NOMO-1 treated with dmso at 0.1 percent for 144 hours (cell line): ENCODE data around the gene ZBTB44.
A peak's percentile ranks its signal among the peaks of the same experiment; 100 is the strongest.

Source experiments
- DNase-seq: peaks from one replicate; lab custom pipeline; 2025; ENCODE audit not compliant: unreplicated experiment; lab: John Stamatoyannopoulos, UW

The ZBTB44 gene

DNA sequence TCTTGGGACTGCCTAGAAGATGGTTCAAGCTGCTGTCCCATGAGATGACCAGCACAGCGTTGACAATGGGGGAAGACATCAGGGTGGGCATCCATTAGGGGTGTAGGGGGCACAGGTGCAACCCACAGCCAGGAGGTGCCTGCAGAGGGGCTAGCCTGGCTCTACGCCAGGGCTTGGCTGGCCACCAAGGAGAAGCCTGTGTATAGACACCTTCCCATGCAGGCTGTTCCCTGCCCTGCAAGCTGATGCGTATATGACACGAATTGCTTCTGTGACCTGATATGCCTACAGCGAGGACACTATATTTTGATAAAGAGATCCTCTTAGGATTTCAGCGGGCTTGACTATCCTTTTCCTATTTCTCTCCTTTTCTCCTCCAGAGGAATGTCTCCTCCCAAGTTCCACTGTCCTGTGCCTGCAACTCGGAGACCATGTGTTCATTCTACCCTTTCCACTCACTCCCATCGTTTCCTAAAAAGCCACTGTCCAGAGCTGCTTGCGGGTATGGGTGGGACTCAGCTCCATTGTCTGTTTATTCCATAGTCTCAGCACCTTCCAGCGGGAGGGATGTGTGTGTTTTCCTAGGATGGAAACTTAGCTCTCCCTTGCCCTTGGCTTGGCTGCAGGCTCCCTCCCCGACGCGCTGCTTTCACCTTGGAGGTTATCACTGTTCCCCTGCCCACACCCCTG, 99.0 kb downstream of the ZBTB44 start:
- no peak for DNase-seq

DNA sequence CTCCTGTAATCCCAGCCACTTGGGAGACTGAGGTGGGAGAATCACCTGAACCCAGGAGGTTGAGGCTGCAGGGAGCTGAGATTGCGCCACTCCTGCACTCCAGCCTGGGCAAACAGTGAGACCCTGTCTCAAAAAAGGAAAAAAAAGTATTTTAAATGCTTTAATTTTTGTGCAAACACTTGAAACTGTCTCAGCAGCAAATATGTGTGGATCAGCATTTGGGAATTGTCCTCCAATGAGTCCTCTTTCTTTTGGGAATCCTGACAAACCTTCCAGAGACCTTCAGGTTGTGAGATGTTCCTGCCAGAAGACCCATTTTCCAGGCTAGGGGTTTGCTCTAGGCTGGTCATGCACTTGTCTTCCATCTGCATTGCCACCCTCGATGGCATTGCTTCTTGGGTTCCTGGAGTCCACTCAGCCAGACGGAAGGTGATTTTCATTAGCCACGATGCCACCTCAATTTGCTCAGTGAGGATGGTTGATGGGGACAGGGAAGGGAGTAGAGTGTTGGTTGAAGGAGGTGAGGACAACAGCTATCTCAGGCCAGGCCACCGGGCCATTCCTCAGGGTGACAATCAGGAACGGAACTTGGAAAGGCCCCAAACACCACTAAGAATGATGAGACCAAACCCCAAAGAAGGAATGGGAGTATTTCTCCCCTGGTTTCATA, 99.7 kb downstream of the ZBTB44 start:
- DNase-seq = no peak

DNA sequence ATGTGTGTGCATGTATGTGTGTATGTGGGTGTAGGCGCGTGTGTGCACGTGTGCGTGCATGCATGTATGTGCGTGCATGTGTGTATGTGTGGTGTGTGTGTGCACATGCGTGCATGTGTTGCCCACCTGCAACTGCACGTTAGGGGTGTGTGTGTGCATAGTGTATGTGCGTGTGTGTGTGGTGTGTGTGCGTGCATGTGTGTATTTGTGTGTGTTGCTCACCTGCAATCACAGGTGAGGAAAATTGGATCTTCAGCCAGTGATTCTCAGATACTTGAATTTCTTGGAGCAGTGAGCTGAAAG, 100.8 kb downstream of the ZBTB44 start:
- no peak for DNase-seq

- peak; percentile 11 for DNase-seq
Observed at GRCh38 chr11:130213143-130213978, 101.4 kb downstream of the ZBTB44 start.

DNA sequence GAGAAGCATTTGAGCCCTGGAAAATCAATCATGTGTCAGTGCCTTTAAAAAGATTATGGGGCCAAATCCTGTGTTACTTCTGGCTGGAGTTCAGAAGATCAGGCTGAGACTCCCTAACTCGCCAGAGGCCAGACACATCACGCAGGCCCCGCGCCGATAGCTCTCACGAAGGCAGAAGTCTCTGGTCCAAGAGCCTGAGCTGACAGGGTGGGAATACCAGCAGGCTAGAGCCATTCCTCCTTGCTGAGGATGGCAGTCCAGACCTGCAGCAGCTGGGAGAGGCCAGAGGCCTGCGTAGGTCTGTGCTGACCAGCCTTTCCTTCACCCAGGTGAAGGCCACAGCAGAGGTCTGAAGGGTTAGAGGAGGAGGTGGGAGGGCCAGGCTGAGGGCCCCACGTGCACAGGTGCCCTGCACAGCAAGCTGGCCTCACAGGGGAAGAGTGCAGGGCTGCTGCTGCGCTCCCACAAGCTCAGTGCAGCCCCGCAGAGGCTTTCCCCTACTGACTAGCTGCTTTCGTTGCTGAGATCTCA, 102.2 kb downstream of the ZBTB44 start:
- no peak for DNase-seq

DNA sequence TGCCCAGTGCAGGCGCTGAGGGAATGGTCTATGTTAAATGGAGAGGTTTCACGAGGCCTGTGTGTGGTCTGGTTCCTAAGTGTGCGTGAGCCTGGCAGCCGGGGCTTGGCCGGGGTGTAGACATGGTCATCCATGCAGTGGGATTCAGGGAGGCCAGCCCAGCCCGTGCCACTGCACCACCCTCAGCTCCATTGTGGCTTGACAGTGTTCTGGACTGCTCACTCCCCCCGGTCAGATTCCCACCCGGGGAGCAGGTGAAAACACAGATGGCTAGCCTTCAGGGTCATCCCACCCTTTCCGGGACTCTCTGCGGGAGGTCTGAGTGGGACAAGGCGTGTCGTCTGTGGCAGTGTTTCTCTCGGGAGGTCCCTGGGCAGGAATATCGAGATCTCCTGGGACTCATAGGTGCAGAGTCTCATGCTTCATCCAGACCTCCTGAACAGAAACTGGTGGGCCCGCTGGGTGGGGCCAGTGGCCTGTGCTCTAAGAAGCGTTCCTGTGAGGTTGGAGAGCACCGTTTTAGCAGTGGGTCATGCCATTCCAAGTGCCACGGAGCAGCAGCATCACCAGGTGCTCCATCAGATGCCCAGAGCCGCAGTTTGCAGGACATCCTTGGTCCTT, 102.8 kb downstream of the ZBTB44 start:
- DNase-seq = no peak

DNA sequence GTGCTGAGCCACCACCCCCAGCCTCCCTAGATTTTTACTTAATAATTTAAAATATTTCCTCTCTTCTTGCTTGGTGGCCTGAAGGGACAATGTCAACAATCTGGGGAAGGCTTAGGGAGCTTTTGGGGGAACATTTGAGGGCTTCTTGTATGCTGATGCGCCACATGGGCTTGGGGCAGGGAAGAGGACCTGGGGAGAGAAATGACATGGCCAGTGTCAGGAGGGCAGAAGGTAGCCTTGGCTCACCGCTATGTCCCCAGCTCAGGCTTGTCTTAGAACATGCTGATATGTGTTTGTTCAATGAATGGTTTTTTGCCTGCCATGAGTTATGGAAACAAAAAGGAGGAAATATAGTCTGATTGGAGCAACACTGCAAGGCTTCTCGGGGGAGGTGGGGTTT, 103.6 kb downstream of the ZBTB44 start:
- no peak for DNase-seq

- no peak for DNase-seq
Observed at GRCh38 chr11:130209954-130210854, 104.5 kb downstream of the ZBTB44 start.

DNA sequence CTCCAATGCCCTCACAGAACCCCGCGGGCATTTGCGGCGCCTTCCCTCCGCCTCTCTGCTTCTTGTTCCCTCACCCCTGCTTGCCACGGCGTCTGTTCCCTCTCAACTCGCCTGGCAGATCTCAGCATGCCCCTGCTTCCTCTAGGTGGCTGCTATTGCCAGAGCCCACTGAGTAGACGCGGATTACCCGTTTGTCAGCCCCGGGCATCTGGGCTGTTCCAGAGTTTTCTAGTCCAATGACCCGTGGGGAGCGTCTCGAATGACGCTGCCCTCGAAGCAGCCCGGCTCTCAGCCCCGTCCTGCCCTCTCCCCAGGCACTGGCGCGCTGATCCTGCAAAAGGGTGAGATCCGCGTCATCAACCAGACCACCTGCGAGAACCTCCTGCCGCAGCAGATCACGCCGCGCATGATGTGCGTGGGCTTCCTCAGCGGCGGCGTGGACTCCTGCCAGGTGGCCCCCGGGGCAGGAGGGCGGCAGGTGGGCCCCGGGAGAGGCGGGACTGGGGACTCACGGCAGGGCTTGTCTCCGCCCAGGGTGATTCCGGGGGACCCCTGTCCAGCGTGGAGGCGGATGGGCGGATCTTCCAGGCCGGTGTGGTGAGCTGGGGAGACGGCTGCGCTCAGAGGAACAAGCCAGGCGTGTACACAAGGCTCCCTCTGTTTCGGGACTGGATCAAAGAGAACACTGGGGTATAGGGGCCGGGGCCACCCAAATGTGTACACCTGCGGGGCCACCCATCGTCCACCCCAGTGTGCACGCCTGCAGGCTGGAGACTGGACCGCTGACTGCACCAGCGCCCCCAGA, 105.4 kb downstream of the ZBTB44 start:
- no peak for DNase-seq

- no peak for DNase-seq
Observed at GRCh38 chr11:130208241-130209127, 106.2 kb downstream of the ZBTB44 start.

DNA sequence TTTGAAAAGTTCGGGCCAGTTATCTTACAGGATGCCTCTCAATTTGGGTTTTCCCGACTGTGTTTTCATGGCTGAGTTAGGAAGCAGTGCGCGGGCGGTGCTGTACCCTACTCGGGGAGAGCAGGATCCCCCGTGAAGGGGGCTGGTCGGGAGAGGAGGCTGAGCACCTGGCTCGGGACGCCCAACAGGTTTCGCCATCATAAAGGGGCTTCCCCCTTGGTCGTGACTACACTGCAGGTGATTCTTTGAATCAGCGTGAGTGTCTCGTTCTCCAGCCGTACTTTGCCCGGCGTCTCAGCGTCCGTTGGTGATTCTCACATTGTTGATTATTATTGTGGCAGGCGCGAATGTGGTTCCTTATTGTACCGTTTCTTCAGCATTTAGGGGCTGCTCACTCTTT, 108.6 kb downstream of the ZBTB44 start:
- no peak for DNase-seq

GRCh38 chr11:130204703-130205095, 110.0 kb downstream of the ZBTB44 start:
- no peak for DNase-seq

- DNase-seq = no peak
Observed at GRCh38 chr11:130203766-130204702, 110.7 kb downstream of the ZBTB44 start.

GRCh38 chr11:130202818-130203689, 111.7 kb downstream of the ZBTB44 start:
- DNase-seq = no peak

DNA sequence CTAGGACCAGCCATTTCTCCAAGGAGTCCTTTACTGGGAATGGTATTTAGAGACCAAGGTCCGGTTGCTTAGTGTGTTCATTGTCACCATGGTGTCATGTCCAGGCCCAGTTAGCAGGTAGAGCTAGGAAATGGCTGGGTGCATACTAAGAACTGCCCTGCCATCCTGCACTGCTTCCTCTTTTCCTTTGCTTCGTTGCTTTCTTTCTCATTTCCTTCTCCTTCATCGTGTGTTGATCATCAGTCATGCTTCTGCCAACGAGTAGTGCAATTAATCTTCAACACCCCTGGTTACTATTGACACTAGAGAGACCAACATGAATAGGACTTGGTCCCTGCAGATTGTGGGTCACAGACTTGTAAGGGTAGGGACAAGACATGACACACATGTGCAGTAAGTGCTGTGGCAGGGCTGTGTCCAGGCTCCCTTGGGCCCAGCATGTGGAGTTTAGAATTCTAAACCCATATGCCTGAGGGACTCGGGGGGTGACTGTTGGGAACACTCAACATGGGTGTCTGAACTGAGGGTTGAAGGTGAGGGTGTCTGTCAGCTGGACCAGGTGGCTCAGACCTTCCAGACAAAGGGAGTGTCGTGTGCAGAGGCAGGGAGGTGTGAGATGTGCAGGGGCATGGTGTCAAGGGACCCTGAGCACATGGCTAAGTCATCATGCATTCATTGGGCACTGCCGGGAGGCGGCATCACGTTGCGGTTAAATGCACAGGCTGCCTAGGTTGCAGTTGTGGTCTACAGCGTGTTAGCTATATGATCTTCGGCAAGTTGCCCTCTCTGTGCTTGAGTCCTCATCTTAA, 112.5 kb downstream of the ZBTB44 start:
- peak; percentile 5 for DNase-seq

DNA sequence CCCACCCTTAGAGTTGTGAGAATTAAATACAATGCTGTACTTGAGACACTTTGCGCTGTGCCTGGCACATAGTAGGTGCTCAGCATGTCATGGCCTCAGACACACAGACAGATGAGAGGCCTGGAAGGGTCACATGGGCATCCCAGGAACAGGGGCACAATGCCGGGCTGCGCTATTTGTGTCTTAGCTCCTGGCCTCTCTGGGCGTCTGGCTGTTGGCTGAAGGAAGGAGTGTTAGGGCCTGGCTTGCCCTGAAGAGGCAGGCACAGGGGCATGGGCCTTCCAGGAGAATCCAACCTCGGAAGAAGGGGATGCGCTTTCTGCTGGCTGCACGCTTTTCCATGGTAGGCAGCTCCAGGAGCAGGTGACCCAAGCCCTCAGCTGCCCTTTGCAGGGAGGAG, 113.7 kb downstream of the ZBTB44 start:
- DNase-seq = no peak
